Liver (tissue), 3 donors: ENCODE results near the gene FN1.

Experiments
- EGR1 ChIP-seq, 2 donors: IDR thresholded peaks; 2 replicates each; pipeline ENCODE4 v1.6.1; 2016 to 2018; ENCODE audit warnings: antibody characterized with exemption in 2 of 2, low read depth in 2 of 2
- GABPA ChIP-seq, 2 donors: IDR thresholded peaks in 1 of 2; conservative IDR thresholded peaks in 1 of 2; 2 replicates each; pipeline ENCODE4 v1.6.1; 2016; ENCODE audit warnings: antibody characterized with exemption in 2 of 2, mild to moderate bottlenecking in 1 of 2, moderate library complexity in 1 of 2
- HNF4A ChIP-seq, 2 donors: conservative IDR thresholded peaks; 2 replicates each; pipeline ENCODE4 v1.6.1; 2016; ENCODE audit warnings: antibody characterized with exemption in 2 of 2, mild to moderate bottlenecking in 2 of 2
- MAX ChIP-seq: IDR thresholded peaks from 2 replicates; pipeline ENCODE4 v1.6.1; 2016; ENCODE audit warnings: antibody characterized with exemption
- RAD21 ChIP-seq, 2 donors: IDR thresholded peaks; 2 replicates each; pipeline ENCODE4 v1.6.1; 2016; ENCODE audit warnings: antibody characterized with exemption in 2 of 2, mild to moderate bottlenecking in 2 of 2
- REST ChIP-seq: IDR thresholded peaks from 2 replicates; pipeline ENCODE4 v1.6.1; 2016; ENCODE audit warnings: antibody characterized with exemption, mild to moderate bottlenecking
- SP1 ChIP-seq: IDR thresholded peaks from 2 replicates; pipeline ENCODE4 v1.6.1; 2018; ENCODE audit warnings: antibody characterized with exemption, mild to moderate bottlenecking
- YY1 ChIP-seq: IDR thresholded peaks from 2 replicates; pipeline ENCODE4 v1.6.1; 2016; ENCODE audit warnings: antibody characterized with exemption, mild to moderate bottlenecking
- TF ChIP-seq, protein P1 (sequence below): fragments of 150-350 bp; IDR thresholded peaks from 2 replicates; pipeline ENCODE4 v1.5.1; 2017; ENCODE audit warnings: improper control_type of control experiment, low read depth, low read length; ENCODE audit not compliant: missing input control
- donor health status: healthy.
- donor health status: healthy.

- TF ChIP-seq, protein P1, sequence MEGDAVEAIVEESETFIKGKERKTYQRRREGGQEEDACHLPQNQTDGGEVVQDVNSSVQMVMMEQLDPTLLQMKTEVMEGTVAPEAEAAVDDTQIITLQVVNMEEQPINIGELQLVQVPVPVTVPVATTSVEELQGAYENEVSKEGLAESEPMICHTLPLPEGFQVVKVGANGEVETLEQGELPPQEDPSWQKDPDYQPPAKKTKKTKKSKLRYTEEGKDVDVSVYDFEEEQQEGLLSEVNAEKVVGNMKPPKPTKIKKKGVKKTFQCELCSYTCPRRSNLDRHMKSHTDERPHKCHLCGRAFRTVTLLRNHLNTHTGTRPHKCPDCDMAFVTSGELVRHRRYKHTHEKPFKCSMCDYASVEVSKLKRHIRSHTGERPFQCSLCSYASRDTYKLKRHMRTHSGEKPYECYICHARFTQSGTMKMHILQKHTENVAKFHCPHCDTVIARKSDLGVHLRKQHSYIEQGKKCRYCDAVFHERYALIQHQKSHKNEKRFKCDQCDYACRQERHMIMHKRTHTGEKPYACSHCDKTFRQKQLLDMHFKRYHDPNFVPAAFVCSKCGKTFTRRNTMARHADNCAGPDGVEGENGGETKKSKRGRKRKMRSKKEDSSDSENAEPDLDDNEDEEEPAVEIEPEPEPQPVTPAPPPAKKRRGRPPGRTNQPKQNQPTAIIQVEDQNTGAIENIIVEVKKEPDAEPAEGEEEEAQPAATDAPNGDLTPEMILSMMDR, result no peak
- TF ChIP-seq EGR1 (IDR thresholded peaks at IDR 0.05; ENCODE audit: low read depth in 2 of 2), result no peak
- no peak for TF ChIP-seq SP1
- TF ChIP-seq GABPA (IDR thresholded peaks at IDR 0.05 in 1 of 2, conservative IDR thresholded peaks at IDR 0.05 in 1 of 2), result no peak
- no peak for TF ChIP-seq REST
- no peak for TF ChIP-seq RAD21 (IDR thresholded peaks at IDR 0.05)
- TF ChIP-seq YY1, result no peak
- TF ChIP-seq HNF4A (conservative IDR thresholded peaks at IDR 0.05), result no peak
- no peak for TF ChIP-seq MAX
Measured at GRCh38 chr2:215432759-215433594, 2.9 kb downstream of the FN1 start.
